SH-SY5Y (cell line): ENCODE results near the gene TEDDM1.

Source experiments
- GATA2 ChIP-seq: IDR thresholded peaks from 2 replicates; pipeline ENCODE4 v1.6.1; 2011; ENCODE audit warnings: mild to moderate bottlenecking, low read depth, low read length
- GATA3 ChIP-seq: IDR thresholded peaks from 2 replicates; pipeline ENCODE4 v1.6.1; 2011; ENCODE audit warnings: low read depth, mild to moderate bottlenecking, low read length, moderate library complexity

DNA sequence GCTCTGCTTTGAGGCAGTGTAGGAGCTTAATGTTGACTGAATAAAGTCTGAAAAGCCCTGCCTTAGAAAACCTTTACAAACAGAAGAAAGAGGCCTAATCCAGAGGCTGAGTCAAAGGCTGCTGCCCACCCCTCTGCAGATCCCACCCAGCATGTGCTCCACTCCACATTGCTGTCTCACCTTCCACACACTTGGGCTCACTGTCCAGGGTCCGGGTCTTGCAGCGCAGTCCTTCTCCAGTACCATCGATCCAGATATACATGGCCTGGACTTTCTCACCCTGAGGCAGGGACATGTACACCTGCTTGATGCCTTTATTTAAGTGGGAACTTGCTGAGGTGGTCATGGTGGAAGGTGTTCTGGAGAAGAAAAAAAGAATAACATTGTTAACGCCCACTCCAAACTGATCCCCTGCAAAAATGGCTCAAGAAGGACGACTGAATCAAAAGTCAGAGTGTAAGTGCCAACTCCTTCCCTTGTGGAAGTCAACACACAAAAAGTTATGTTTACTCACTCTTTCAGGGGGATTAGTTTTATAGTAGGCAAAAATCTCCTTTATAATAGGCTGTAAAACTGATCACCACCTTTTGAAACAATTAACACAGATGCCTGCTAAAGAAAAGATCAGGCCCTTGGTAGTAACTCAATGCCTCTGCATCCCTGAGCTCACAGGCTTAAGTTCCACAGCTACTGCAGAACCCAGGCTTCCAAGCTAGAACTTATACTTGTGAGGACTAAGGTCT is 11.9 kb downstream of the TEDDM1 start:
- TF ChIP-seq GATA3 (no peak), GATA2 (no peak)
